Daoy (cell line): Measurements from ENCODE around the gene BTBD16. TPM values are rescaled to one million over a fixed set of nuclear protein-coding genes. Genes with fewer than 3 reads are reported as not detected.

Source experiments
- DNase-seq: peaks from one replicate; pipeline ENCODE4 v3.0.0-alpha.2; 2015; ENCODE audit warnings: low read depth
- total RNA-seq: library from RNA; depleted of rRNA; stranded (reverse); fragments of >200 nt; shearing (Covaris generic); gene quantifications from 2 replicates; pipeline ENCODE4 v1.2.3, GENCODE V29; 2014; rRNA removed

BTBD16 gene
- total RNA-seq, 1 experiment from 2014 or later = not detected

DNA sequence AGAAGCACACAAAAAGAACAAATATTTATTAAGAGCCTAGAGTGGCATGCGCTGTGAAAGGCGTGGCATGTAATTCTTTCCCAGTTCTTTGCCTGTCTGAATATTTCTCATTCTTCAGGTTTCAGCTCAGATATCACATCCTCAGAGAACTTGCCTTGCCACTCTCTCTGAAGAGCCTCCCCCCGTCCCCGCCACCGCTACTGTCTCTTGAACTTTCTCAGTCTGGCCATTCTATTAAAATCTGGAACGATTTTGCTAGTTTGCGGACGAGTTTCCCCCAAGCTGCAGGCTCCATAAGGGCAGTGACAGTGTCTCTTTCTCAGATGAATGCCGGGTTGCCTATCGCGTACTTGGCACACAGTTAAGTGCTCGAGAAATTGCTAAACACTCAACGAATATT lies 102.6 kb downstream of the BTBD16 start:
- no peak for DNase-seq

DNA sequence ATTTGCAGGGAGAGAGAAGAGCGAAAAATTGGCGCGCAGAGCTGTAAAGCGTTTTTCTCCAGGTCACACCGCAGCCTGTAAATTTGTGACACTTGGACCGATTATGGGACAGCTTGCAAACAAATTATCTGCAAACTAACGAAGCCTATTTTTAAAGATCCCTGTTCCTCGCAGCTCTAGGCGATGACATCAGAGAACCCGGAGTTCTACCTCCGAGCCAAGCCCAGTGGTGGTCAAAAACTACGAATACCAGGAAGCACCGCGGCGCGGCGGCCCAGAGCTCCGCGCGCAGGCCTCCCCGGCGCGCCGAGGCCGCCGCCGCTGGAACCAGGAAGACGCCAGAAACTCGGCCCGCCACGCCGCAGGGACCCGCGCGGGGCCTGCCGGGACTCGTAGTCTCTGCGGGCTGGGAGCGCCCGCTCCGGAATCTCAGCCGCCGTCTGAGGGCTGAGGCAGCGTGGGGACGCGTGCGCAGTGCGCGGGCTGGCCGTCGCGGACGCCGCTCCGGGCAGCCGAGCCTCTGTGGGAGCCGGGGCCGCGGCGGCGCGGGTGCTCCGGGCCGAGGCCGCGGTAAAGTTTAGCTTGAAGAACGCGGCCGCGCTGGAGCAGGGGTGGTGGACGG lies 103.3 kb downstream of the BTBD16 start, which contains the start of gene PLEKHA1:
Gene PLEKHA1 (plus strand): TSS at position 472 of the 622 bp plus-strand sequence. CDS start 18,493 bp downstream, outside the sequence.
- peak; percentile 95 for DNase-seq

DNA sequence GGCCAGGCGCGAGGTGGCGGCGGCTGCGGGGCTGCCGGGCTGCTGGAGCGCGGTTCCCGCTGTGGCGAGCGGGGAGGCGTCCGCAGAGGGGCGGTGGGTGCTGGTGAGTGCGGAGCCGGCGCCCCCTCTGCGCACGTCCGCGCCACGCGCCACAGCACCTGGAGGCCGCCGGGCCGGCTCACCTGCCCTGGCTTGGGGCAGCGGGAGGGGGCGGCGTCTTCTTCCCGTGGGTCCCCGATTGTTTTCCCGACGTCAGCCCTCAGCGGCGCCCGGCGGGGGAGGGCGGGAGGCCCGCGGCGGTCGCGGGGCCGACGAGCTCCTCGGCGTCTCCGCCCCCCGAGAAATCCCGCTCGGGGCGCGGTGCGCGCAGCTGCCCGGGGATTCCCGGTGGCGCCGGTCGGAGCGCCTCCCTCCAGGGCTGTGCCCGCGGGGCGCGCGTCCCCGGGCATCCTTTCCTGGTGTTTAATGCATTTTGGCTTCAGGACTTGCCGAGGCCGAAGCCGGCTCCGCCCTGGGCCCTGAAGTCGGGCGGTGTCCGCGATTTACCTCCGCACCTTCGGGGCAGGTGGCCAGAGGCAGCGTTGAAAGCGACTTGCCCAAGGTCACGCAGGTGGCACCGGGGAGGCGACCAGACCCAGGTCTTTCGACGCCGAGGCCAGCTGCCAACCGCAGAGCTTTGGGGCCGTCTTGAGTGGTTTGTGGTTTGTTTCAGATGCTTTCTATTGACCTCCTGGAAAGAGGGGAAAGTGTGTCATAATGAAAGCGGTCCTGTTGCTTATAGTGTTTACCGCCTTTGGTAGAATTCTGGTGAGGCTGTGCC lies 104.0 kb downstream of the BTBD16 start:
- DNase-seq = peak; percentile 60

GRCh38 chr10:122375679-122376160 lies 104.6 kb downstream of the BTBD16 start:
- DNase-seq = no peak

GRCh38 chr10:122376364-122376961 lies 105.4 kb downstream of the BTBD16 start:
- no peak for DNase-seq

DNA sequence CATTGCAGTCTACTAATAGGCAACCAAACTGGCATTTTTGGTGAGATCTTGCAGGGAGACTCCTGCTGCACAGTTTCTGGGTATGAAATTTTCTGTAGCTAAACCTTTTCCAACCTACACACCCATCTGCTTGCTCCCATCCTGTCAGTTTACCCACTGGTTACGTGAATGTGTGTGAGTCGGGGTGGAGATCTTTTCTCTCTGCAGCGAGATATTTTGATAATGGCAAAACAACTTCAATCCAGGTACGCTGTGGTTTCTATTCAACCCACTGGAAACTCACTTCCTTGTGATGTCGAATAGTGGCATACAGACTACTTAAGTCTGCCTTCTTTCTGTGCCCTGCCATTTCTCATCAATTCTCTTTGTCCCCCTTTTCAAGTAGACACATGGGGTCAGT lies 107.9 kb downstream of the BTBD16 start:
- DNase-seq = no peak

DNA sequence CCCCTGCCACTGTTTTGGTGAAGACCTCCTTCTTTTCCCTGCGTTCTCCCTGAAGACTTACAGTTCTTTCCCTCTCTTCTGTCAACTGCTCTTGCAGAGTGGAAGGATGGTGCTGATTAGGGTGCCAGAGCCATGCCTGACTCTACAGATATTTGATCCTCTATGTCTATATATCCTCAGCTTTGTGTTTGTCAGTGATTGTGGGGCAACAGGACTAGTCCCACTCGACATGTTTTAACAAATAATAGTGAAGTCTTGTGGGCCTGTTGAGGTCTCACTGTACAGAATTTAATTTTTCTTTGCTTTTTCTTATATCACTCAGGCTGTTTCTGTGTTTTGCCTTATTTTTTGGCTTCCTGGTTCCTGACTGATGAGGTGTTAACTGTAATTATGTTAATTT lies 108.4 kb downstream of the BTBD16 start:
- DNase-seq = no peak

DNA sequence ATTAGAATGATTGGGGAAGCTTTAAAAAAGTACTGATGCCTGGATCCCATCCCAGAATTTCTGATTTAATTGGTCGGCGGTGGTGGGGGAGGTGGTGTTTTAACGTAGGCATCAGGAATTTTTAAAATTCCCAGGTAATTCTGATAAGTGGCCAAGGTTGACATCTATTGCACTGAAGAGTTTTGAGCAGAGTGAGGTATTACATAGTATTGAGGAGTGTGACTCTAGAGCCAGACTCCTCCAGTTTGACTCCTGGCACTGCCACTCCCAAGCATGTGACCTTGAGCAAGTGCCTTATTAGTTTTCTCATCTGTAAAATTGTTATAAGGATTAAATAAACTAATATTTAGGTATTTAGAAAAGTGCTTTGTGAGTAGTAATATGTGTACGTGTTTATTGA lies 109.6 kb downstream of the BTBD16 start:
- DNase-seq = no peak

GRCh38 chr10:122381680-122382079 lies 110.6 kb downstream of the BTBD16 start:
- no peak for DNase-seq

DNA sequence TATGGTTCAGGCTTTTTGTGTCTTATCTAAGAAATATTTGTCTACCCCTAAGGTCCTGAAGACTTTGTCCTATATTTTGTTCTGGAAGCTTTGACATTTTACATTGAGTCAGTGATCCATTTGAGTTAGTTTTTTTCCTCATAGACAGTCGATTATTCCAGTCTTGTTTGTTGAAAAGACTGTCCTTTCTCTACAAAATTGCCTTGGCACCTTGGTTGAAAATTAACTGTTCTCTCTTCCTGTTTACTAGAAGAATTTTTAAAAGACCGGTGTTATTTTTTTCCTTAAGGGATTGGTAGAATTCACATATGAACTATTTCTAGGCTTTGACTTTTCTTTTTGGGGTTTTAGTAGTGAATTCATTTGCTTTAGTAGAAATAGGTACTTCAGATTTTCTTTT lies 115.4 kb downstream of the BTBD16 start:
- no peak for DNase-seq

DNA sequence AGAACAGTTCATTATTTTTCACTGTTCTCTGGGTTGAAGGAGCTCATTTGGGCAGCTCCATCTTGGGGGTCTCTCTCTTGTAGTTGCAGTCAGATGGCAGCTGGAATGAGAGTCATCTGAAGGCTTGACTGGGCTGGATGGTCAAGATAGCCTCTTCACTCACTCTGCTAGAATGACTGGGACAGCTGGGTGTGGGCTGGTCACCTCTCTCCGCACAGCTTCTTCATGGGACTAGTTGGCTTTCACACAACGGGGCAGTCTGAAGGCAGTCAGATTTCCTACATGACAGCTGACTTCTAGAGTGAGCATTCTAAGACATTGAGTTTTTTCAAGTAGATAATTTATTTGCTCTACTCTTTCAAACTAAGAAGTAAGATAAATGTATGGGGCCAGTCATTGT lies 116.5 kb downstream of the BTBD16 start:
- DNase-seq = no peak

Other genes with a start within 250 kb of the BTBD16 start
- 10.7 and 14.1 TPM in 2 replicates for gene PLEKHA1, start 103.4 kb downstream of the BTBD16 start, total RNA-seq
- not detected in 2 replicates for gene ARMS2, start 183.4 kb downstream of the BTBD16 start, total RNA-seq
- gene HTRA1, start 190.3 kb downstream of the BTBD16 start, total RNA-seq = 43.1 and 50.4 TPM in 2 replicates